Stimulated activated CD4-positive, alpha-beta T cell treated with anti-CD3 and anti-CD28 coated beads, Interleukin-2, amount 100 ng/mL, for 24 hours (primary cell): ENCODE results near the gene PRSS37.
"Not testable (repeated sequence)": the region's sequence is repeated elsewhere in the genome, so short reads cannot be mapped to it uniquely, and the experiment has no call there.

Experiments
- DNase-seq, 2 donors: peaks; one replicate each; pipeline ENCODE4 v3.0.0-alpha.2; 2020

Gene PRSS37

GRCh38 chr7:141841385-141841784 lies at the start of gene PRSS37:
PRSS37 (minus strand) TSS chr7:141841485; CDS start chr7:141841049, 436 bp downstream.
- DNase-seq = no peak

- no peak for DNase-seq
Observed at GRCh38 chr7:141889321-141889720, 48.0 kb upstream of the PRSS37 start.

- DNase-seq = no peak
Observed at GRCh38 chr7:141884539-141885225, 43.4 kb upstream of the PRSS37 start.

DNA sequence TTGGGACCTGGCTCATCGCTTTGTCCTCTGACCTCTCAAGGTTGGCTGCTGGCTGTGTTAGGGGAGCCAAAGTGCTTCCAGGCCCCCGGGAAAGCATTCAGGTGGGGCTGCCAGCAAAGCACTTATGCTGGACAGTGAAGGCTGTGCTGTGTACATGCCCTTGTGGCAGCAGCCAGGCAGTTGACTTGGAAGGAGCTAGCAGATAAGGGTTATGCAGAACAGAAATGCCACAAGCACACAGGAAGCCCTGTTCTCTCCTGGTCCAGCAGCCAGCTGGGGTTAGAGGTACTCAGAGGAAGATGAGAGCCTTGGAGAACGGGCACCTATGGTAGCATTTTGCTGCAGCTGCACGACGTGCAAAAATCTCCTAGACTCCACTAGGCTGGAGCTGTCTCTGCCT lies 39.7 kb upstream of the PRSS37 start:
- DNase-seq = no peak

- DNase-seq = no peak
Observed at GRCh38 chr7:141877365-141877764, 36.1 kb upstream of the PRSS37 start.

DNA sequence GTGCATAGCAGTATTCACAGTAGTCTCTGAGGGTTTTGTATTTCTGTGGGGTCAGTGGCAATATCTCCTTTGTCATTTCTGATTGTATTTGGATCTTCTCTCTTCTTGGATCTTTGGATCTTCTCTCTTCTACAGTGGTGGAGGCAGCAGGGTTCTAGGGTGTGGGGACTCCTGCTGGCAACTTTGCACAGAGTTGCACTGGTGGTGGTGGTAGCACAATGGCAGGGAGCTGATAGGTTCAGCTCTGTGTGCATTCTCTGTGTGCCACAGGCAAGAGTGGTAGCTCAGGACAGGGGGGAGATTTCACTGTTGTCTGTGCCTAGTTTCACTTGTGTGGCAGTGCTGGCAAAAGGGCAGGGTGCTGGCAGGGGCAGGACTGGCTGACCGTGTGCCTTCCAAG lies 35.1 kb upstream of the PRSS37 start:
- DNase-seq = no peak

DNA sequence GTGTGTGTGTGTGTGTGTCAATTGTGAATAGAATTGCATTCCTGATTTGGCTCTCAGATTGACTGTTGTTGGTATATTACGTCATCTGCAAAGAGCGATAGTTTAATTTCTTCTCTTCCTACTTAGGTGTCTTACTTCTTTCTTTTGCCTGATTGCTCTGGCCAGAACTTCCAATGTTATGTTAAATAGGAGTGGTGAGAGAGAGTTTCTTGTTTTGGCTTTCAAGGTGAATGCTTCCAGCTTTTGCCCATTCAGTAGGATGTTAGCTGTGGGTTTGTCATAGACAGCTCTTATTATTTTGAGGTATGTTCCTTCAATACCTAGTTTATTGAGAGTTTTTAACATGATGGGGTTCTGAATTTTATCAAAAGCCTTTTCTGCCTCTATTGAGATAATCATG lies 34.2 kb upstream of the PRSS37 start:
- DNase-seq = no peak

DNA sequence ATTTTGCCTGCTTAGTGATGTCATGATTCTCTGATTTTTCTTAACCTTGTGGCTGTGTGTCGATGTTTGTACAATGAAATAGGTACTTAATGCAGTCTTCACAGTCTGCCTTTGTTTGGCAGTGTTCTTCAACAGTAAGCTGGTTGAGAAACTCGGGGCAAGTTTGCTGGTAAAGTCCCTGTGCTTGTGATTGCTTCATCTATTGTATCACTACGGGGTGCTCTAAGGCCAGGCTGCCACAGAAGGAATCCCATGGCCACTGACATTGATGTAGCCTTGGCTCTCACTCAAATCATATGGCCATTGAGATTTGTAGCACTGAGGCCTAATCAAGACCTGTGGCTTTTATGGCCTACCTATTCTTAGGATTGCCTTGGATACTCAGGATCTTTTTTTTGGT lies 33.5 kb upstream of the PRSS37 start:
- no peak for DNase-seq

DNA sequence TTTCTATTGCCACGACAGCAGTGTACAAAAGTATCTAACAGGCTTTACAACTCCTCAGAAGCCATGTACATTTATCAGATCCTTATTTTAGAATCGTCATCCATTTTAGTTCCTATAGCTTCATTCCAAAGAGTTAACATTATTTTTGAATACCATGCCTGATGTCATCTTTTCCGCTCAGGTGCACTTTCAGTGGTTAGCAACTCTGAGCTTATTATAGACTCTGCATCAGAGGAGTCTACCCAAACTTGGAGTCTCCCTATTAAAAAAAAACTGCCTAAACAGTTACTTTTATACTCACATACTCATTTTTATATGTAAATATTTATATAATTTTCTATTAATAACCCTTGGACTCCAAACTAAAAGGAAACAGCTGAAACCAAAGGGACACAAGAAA lies 31.6 kb upstream of the PRSS37 start:
- DNase-seq = no peak

DNA sequence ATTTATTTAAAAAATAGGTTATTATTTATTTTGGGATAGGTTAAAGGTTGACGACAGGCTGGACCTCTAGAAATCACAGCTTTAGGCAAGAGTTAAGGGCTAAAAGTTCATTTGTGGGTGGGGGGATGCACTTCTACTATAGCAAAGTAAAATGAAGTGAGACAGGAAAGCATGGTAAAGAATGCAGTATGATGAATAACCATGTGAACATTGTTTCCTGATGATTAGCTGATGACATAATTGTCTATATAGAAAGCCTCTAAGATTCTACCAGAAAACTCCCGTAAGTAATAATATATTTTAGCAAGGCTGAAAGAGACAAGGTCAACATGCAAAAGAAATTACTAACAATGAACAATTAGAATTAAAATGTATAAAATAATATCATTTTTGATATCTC lies 25.7 kb upstream of the PRSS37 start:
- DNase-seq = no peak

DNA sequence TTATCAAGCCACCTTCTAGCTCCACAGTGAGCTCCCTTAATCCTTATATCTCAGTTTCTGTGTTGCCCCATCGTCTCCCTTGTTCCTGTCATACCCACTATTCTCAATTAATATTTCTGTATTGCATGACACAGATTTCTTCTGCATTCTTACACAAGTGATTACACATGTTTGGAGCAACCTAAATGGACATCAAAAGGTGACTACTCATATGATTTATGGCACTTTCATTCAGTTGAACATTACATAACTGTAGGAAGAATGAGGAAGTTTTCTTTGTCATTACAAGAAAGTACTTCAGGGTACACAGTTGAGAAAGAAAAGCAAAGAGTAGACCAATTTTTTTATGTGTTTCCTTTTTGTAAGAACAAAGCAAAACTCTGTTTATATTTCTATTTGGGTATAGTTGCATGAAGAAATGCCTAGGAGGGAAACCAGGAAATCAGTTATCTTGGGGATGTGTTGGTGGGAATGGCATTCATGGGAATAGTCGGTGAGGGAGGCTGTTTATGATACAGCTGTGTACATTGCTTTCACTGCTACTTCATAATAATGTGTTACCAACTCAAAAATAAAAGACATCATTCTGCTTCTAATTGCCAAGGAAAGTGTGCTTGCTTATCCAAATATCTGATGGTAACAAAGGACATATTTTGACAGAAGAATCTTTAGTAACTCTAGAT lies 23.6 kb upstream of the PRSS37 start:
- DNase-seq = no peak

DNA sequence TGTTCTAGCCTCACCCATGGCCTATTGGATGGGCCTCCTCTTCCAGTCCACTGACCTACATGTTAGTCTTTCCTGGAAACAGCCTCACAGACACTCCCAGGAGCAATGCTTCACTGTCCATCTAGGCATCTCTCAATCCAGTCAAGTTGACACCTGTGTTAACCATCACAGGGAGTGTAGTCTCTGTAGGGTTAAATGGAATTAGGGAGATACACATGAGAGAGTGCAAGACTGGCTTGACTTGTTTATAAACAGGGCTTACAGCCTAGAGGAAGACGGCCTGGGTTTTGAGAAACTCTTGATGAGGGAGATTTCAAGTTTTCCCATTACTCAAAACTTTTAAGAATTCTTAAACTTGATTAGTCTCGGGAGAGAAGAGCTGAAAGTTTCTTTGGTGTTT lies 18.9 kb upstream of the PRSS37 start:
- DNase-seq = no peak

GRCh38 chr7:141847996-141848395 lies 6.7 kb upstream of the PRSS37 start:
- DNase-seq = no peak

GRCh38 chr7:141844256-141844655 lies 3.0 kb upstream of the PRSS37 start:
- no peak for DNase-seq

DNA sequence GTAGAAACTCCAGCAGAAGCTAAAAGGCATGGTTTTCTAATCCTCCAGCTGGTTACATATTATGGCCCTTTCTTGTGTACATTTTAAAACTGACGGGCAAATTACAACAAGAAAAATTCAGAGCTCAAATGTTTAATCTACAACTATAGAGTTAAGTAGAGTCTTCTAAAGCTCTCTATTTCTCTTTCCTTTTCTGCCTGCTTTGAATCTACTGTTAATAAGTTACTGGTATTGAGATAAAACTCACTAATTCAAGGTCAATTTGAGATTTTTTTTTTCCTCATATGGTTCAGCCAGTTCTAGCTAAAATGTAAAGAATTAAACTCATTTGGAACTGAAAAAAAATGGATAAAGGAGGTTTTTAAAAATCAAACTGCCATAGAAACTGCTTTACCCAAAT lies 1.6 kb upstream of the PRSS37 start:
- no peak for DNase-seq

DNA sequence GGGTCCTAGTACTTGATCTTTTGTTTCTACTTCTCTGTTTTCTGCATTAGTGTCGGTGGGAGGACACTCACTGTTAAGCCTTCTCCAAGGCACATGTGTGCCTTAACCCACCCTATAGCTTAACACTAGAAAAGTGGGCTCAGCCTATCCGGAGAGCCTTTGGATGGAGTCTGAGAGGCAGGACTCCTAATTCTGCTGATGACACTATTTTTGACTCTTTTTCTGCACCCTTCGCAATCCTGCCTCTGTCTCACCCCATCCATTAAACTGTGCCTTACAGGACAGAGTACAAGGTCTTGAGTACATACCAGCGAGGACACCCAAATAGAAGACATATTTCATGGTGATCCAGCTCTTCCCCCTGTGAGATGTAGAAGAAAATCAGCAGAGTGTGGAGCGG lies 577 bp downstream of the PRSS37 start:
- no peak for DNase-seq

GRCh38 chr7:141839256-141839655 lies 2.0 kb downstream of the PRSS37 start:
- DNase-seq = no peak

DNA sequence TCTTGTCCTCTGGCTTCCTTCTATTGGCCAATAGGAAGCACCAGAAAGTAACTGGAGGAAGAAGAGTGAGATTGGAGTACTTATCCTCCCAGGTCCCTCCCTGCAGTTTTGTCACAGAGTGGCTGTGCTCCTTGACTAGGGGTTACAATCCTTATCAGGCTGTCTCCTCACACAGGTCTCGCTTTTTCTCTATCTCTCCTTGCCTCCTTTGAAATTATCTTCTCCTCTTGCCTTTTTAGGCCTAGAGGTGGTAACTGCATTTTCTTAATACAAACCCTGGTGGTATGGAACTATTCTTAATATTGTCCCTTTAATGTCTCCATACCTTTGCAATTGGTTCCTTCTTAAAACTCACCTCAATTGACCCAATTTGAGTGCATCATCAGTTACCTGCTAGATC lies 2.7 kb downstream of the PRSS37 start:
- DNase-seq = no peak

DNA sequence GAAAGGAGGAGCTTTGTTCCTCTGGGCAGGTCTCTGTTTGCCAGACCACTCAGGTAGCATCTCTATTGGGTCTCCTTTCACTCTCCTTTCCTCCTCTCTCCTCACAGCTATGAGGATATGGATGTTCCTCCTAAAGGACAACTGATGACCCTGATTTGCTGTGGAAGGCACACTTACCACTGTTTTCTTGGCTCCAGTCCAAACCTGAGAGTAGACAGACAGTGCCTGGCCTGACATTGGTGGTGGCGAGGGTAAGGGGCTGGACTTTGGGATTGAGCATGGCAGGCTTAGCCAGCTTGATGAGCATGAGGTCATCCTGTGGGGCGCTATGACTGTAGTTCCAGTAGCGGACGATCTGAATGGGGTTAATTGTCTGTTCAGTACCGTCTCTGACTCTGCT lies 3.6 kb downstream of the PRSS37 start:
- DNase-seq = no peak

DNA sequence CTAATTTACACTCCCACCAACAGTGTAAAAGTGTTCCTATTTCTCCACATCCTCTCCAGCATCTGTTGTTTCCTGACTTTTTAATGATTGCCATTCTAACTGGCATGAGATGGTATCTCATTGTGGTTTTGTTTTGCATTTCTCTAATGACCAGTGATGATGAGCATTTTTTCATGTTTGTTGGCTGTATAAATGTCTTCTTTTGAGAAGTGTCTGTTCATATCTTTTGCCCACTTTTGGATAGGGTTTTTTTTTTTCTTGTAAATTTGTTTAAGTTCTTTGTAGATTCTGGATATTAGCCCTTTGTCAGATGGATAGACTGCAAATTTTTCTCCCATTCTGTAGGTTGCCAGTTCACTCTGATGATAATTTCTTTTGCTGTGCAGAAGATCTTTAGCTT lies 18.9 kb downstream of the PRSS37 start:
- DNase-seq = not testable (repeated sequence)

GRCh38 chr7:141820067-141820466 lies 21.2 kb downstream of the PRSS37 start:
- no peak for DNase-seq

GRCh38 chr7:141792526-141792925 lies 48.8 kb downstream of the PRSS37 start:
- DNase-seq = no peak

- DNase-seq = no peak
Observed at GRCh38 chr7:141789917-141790316, 51.4 kb downstream of the PRSS37 start, which contains the start of gene TAS2R5. TAS2R5 (plus strand) TSS chr7:141790217; CDS start chr7:141790362, 145 bp downstream.

GRCh38 chr7:141788296-141788695 lies 53.0 kb downstream of the PRSS37 start:
- DNase-seq = no peak
